GM12874 (cell line): ENCODE measurements around the gene DLG5.

ENCODE experiments used
- CTCF ChIP-seq: IDR thresholded peaks from 2 replicates; pipeline ENCODE4 v1.5.1; 2011; ENCODE audit warnings: low read depth, mild to moderate bottlenecking, control low read depth, low read length, moderate library complexity; ENCODE audit not compliant: insufficient read depth

DLG5 gene

DNA sequence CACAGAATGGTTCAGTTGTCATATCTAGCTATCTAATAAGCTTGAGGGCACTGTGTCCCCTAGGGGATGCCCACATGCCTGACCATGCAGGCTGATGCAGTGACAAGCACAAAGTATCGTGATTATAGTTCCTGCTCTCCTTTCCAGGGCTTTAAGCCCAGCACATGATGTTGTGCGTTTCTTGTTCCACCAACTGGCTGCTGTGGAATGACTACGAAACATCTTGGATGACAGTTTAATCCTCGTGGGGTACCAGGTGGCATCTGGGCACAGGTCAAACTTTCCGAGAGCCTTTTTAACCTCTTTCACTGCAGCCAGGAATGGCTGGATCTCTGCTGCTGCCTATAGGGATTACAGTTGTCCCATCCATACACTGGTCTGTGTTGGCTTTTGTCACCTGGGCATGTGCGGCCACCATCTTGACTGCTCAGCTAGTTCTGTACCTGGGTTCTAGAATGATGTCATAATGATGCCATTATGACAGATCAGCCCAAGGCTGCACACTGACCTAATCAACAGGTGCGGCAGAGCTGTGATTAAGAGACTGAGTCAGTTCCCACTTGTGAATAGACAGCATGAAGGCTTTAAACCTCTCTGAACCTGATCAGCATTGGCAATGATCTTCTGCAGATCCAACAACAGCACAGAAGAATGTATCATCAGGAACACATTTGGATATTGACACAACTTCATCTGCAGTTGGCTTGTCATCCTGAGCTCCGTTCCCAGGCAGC, 144.1 kb downstream of the DLG5 start:
- no peak for TF ChIP-seq CTCF

DNA sequence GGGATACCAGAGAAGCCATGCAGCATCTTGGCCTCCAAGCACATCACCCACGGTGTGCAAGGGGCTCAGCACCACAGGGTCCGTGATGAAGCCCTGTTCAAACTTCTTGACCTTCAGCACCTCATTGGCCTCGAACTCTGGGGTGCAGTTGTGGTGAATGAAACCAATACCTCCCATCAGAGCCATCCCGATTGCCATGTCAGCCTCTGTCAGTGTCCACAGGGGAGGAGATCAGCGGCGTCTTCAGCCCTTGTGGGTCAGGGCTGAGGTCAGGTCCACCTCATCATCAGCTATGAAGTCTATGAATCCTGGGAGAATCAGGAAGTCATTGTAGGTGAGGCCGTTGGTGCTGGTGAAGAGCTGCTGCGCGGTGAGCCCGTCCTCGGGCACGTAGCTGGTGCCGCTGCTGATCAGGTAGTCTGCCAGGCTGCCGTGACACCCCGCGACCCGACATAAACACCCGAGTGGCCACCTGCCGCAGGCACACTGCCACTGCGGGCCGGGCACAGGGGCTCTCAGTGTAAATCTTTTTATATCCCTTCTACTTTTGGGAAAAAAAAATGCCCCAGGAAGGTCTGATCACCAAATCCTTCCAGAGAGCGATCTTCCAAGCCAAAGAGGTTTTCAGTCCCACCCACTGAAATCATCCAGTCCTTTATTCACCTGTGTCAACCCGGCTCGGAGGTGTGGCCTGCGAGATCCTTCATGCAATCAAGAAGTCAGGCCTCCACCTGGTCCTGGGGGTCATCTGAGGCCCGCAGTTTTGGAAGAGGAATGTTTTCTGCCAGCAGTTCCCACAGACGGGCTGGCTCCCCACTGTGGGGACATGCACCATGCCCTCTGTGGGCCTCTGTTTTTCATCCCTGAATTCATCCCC, 144.9 kb downstream of the DLG5 start:
- TF ChIP-seq CTCF = no peak

- TF ChIP-seq CTCF = no peak
Measured at GRCh38 chr10:77780180-77780579, 146.4 kb downstream of the DLG5 start.

- TF ChIP-seq CTCF = no peak
Measured at GRCh38 chr10:77776487-77776886, 150.1 kb downstream of the DLG5 start.

DNA sequence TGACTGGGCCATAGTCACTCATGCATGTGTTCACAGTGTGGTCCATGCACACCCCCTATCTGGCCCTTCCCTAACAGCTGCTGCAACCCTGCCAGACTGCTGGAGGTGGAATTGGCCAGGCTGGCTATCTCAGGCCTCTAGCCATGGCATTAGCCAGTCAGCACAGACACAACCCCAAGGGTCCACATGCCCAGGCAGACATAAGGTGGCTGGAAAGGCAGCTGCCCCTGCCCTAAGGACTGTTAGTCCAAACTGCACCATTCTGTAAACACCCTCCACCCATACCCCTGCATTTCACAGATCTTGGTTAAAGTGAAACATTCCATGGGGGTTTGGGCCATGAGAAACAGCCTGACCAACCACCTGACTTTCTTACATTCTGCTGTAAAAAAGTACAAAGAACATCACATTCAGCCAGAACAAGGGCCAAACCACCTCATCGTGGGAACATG, 151.6 kb downstream of the DLG5 start:
- TF ChIP-seq CTCF = no peak

DNA sequence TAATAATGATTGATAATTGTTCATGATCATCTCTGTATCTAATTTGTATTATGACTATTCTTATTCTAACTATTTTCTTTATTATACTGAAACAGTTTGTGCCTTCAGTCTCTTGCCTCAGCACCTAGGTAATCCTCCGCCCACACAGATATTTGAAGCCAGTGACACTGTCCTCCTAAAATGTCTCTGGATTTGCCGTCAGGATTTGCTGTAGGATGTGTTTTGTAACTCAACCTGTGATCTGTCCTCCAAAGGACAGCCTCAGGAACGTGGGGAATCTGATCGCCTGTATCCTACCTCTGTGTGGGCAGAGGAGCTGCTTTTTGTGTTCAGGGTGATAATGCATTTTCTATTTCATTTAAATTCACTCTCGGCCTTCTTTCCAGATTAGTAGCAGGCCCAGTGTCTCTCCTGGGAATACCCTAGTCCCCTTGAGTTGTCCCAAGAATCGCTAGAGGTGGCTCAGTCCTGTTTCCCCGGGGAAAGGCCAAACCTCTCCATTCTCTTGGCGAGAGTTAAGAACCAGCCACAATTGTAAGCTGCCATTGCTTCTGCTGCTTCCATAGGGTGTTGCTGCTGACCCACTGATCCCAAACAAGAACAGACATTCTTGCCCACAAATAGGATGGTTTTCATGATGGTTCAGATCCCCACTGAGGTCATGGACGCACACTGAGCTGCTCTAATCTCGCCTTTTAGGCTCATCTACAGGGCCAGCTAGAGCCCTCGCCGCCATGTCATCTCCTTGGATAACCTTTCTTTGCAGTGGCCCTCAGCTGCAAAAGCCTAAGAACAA, 152.7 kb downstream of the DLG5 start:
- TF ChIP-seq CTCF = no peak

DNA sequence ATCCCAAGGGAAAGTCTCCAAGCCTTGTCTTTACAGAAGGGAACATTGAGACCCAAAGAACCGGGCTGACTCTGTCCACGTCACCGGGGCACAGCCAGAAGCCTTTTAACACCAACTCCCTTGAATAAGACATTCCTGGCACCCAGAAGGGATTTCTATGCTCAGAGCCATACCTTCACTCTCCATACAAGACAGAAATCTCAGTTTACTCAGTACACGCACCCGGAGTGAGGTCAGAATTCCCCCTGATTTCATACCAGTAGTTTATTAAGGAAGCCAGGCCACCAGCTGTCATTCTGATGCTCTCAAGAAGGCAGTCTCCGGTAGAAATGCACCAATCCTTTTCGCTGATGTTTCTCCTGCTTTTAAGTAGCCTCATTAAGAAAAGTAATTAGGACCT, 154.7 kb downstream of the DLG5 start:
- no peak for TF ChIP-seq CTCF
